SK-N-SH (cell line): ENCODE data around the gene ZNF487.

Experiments used
- CTCF ChIP-seq: fragments of 200-600 bp; sonication (generic); IDR thresholded peaks from 2 replicates; pipeline ENCODE4 v1.6.1; 2017; ENCODE audit warnings: antibody characterized with exemption, mild to moderate bottlenecking, moderate library complexity
- FOXJ3 ChIP-seq: sonication (generic); formaldehyde crosslinking; IDR thresholded peaks from 2 replicates; pipeline ENCODE4 v1.5.1; 2020; ENCODE audit warnings: mild to moderate bottlenecking, missing genetic modification reagents
- IRF3 ChIP-seq: fragments of 150-350 bp; IDR thresholded peaks from 2 replicates; pipeline ENCODE4 v1.6.1; 2016; ENCODE audit warnings: mild to moderate bottlenecking, low read depth, low read length
- MAX ChIP-seq: IDR thresholded peaks from 2 replicates; pipeline ENCODE4 v1.4.0; 2012; ENCODE audit warnings: low read depth
- POLR2AphosphoS5 ChIP-seq: IDR thresholded peaks from 2 replicates; pipeline ENCODE4 v1.6.1; 2012; ENCODE audit warnings: low read depth, low read length
- REST ChIP-seq: IDR thresholded peaks from 2 replicates; pipeline ENCODE4 v1.6.1; 2012; ENCODE audit warnings: mild to moderate bottlenecking, low read depth, low read length, moderate library complexity
- SIN3A ChIP-seq: IDR thresholded peaks from 2 replicates; pipeline ENCODE4 v1.6.1; 2012; ENCODE audit warnings: low read depth, mild to moderate bottlenecking, low read length, moderate library complexity, borderline replicate concordance
- SMC3 ChIP-seq: IDR thresholded peaks from 2 replicates; pipeline ENCODE4 v1.6.1; 2012; ENCODE audit warnings: low read depth, low read length, improper control_type of control experiment
- USF1 ChIP-seq: IDR thresholded peaks from 2 replicates; pipeline ENCODE4 v1.4.0; 2012; ENCODE audit warnings: low read depth, borderline replicate concordance
- YY1 ChIP-seq: IDR thresholded peaks from 2 replicates; pipeline ENCODE4 v1.4.0; 2012; ENCODE audit warnings: low read depth, mild to moderate bottlenecking
- ZBTB33 ChIP-seq: IDR thresholded peaks from 2 replicates; pipeline ENCODE4 v1.4.0; 2012; ENCODE audit warnings: low read depth, borderline replicate concordance

GRCh38 chr10:43403911-43404703, 32.8 kb upstream of the ZNF487 start:
- TF ChIP-seq USF1 (no peak), SMC3 (no peak), ZBTB33 (no peak), MAX (no peak), YY1 (no peak), CTCF (no peak), FOXJ3 (CRISPR knock-in tag) (no peak), REST (no peak), SIN3A (no peak), IRF3 (no peak), POLR2AphosphoS5 (no peak)
